Measurements from ENCODE around the gene ATP6V1B1. TPM values are rescaled to one million over a fixed set of nuclear protein-coding genes. Genes with fewer than 3 reads are reported as not detected.

The ATP6V1B1 gene
- total and polyA plus RNA-seq, 2 experiments from 2014 or later = not detected

- Histone ChIP-seq H3K36me3 (ENCODE audit: insufficient read depth) (no peaks in the 10 kb centered on the region), H3K4me1 (ENCODE audit: insufficient read depth) (peaks cover 36% of the 10 kb centered on the region), H3K4me2 (no peak overlapping the region), H4K20me1 (replicated peaks; ENCODE audit: insufficient read depth) (peaks cover 36% of the 10 kb centered on the region), H2AFZ (no peak overlapping the region), H3K79me2 (replicated peaks; ENCODE audit: insufficient read depth) (no peaks in the 10 kb centered on the region), H3K27ac (ENCODE audit: low read depth) (no peak overlapping the region), H3K4me3 (no peak overlapping the region), H3K9me2 (ENCODE audit: insufficient read depth) (no peaks in the 10 kb centered on the region), H3K27me3 (ENCODE audit: insufficient read depth) (peaks cover 100% of the 10 kb centered on the region), H3F3A (replicated peaks; ENCODE audit: low read depth) (peaks cover 27% of the 10 kb centered on the region)
- Mint-ChIP-seq H3K27me3 (ENCODE audit: insufficient read depth, low read depth, poor library complexity) (peaks cover 100% of the 10 kb centered on the region), H3K9me3 (no peaks in the 10 kb centered on the region; the same call in 2 of the 3 replicates), H3K36me3 (ENCODE audit: low read depth) (no peaks in the 10 kb centered on the region; the same call in 1 of the 3 replicates), H3K27ac (no peak overlapping the region), H3K4me1 (peaks cover 38% of the 10 kb centered on the region), H3K4me3 (no peak overlapping the region)
- TF ChIP-seq EZH2 (IDR thresholded peaks at IDR 0.05; ENCODE audit: low read depth, unreplicated experiment) (peak; percentile 63), STAT1 (IDR thresholded peaks at IDR 0.05; ENCODE audit: unreplicated experiment) (no peak), POLR2AphosphoS5 (IDR thresholded peaks at IDR 0.05; ENCODE audit: low read depth) (no peak)
- ATAC-seq (no peak), DNase-seq (ENCODE audit: low spot score) (no peak)
These were observed 43.9 kb upstream of the ATP6V1B1 start for GRCh38 chr2:70891572-70892357.

- Histone ChIP-seq H3K79me2 (replicated peaks; ENCODE audit: insufficient read depth) (no peaks in the 10 kb centered on the region), H3K9me2 (ENCODE audit: insufficient read depth) (no peaks in the 10 kb centered on the region), H3K27ac (ENCODE audit: low read depth) (no peak overlapping the region), H3K36me3 (ENCODE audit: insufficient read depth) (no peaks in the 10 kb centered on the region), H3K4me3 (no peak overlapping the region), H3K4me1 (ENCODE audit: insufficient read depth) (peaks cover 37% of the 10 kb centered on the region), H4K20me1 (replicated peaks; ENCODE audit: insufficient read depth) (peaks cover 39% of the 10 kb centered on the region), H3K4me2 (no peak overlapping the region), H3F3A (replicated peaks; ENCODE audit: low read depth) (peaks cover 27% of the 10 kb centered on the region), H2AFZ (no peak overlapping the region), H3K27me3 (ENCODE audit: insufficient read depth) (peaks cover 100% of the 10 kb centered on the region)
- ATAC-seq (no peak), DNase-seq (ENCODE audit: low spot score) (no peak)
- H3K4me3 Mint-ChIP-seq = no peak overlapping the region
- peaks cover 100% of the 10 kb centered on the region for H3K27me3 Mint-ChIP-seq (ENCODE audit: insufficient read depth, low read depth, poor library complexity)
- TF ChIP-seq ZNF114 (CRISPR knock-in tag; IDR thresholded peaks at IDR 0.05) = no peak
- peak; percentile 77 for TF ChIP-seq EZH2 (IDR thresholded peaks at IDR 0.05; ENCODE audit: low read depth, unreplicated experiment)
- TF ChIP-seq STAT1 (IDR thresholded peaks at IDR 0.05; ENCODE audit: unreplicated experiment) = no peak
- TF ChIP-seq POLR2AphosphoS5 (IDR thresholded peaks at IDR 0.05; ENCODE audit: low read depth) = no peak
- no peak for TF ChIP-seq ZNF462 (CRISPR knock-in tag; IDR thresholded peaks at IDR 0.05)
- no peak for TF ChIP-seq EZH2phosphoT487 (IDR thresholded peaks at IDR 0.05; ENCODE audit: unreplicated experiment)
- TF ChIP-seq CREB1 (CRISPR knock-in tag; IDR thresholded peaks at IDR 0.05; ENCODE audit: low read depth) = no peak
- H3K9me3 Mint-ChIP-seq = no peaks in the 10 kb centered on the region; the same call in 2 of the 3 replicates
- no peaks in the 10 kb centered on the region; the same call in 1 of the 3 replicates for H3K36me3 Mint-ChIP-seq (ENCODE audit: low read depth)
- H3K4me1 Mint-ChIP-seq = peaks cover 41% of the 10 kb centered on the region
- no peak overlapping the region for H3K27ac Mint-ChIP-seq
These were observed 43.0 kb upstream of the ATP6V1B1 start for GRCh38 chr2:70892750-70893149.
